ENCODE results near the gene SPATA19. TPM values are rescaled to one million over a fixed set of nuclear protein-coding genes. Genes with fewer than 3 reads are reported as not detected.
A peak's percentile ranks its signal among the peaks of the same experiment; 100 is the strongest.

SPATA19 gene
- total RNA-seq (not detected in 2 replicates), polyA plus RNA-seq (not detected in 2 replicates)

DNA sequence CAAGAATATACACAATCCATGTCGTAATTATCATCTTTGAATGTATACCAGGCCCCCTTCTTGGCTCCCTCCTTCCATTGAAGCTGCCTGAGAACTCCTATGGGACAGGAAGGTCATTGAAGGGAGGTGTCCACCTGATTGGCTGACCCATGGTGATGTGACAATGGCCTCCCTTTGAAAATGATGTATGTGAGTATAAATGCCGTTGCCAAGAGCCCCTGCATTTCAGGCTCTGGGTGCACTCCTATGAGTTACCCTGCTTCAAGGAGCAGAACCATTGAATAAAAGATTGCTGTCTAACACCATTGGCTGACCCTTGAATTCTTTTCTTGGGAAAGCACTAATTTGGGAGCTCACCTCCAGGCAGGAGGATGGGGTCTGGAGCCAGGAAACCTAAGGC lies at the start of gene SPATA19:
SPATA19 (minus strand) TSS at position 101 of the 400 bp plus-strand sequence; CDS start at position 34, 67 bp downstream.
- H3K27ac ChIP-seq: no peak within 1 kb of the TSS
- no peaks in the 10 kb centered on the region for H3K36me3 ChIP-seq

GRCh38 chr11:133895061-133895479 lies 49.8 kb upstream of the SPATA19 start:
- TF ChIP-seq CTCF (IDR thresholded peaks at IDR 0.05; ENCODE audit: low read depth, low read length): no peak
- no peak overlapping the region for H3K27ac ChIP-seq
- peak; percentile 7 to 38 for DNase-seq (ENCODE audit: low read depth in 1 of 2, low spot score in 1 of 2)
- no peaks in the 10 kb centered on the region for H3K4me1 ChIP-seq (ENCODE audit: low read depth)
- no peaks in the 10 kb centered on the region for H3K36me3 ChIP-seq
- no peaks in the 10 kb centered on the region for H3K9me3 ChIP-seq (ENCODE audit: low read depth)
- H3K27me3 ChIP-seq: no peaks in the 10 kb centered on the region
- H3K4me3 ChIP-seq: no peak overlapping the region

More for the DNA sequence above, at the start of gene SPATA19:
- Histone ChIP-seq H3K4me1 (ENCODE audit: low read depth) (no peaks in the 10 kb centered on the region), H3K27me3 (no peaks in the 10 kb centered on the region), H3K9me3 (ENCODE audit: low read depth) (no peaks in the 10 kb centered on the region), H3K4me3 (no peak within 1 kb of the TSS)
- TF ChIP-seq CTCF (IDR thresholded peaks at IDR 0.05; ENCODE audit: low read depth, low read length): no peak
- DNase-seq (ENCODE audit: low read depth in 1 of 2, low spot score in 1 of 2): no peak

DNA sequence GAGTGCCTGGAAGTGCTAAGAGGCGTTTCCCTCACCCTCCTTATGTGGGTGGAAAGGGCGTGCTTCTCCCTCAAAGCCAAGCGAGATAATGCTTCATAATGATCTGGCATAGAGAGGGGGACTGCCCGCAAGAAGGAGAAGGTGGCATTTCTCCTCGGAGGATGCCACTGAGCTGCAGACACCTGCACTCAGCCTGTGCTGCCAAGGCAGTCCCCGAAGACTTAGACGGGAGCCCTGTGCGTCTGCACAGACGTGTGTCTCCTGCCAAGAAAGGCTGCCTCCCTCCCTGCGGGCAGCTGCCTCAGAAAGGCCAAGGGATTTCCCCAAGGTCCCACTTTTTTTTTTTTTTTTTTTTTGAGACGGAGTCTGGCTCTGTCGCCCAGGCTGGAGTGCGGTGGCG lies 48.1 kb upstream of the SPATA19 start:
- no peak for TF ChIP-seq CTCF (IDR thresholded peaks at IDR 0.05; ENCODE audit: low read depth, low read length)
- no peak for DNase-seq (ENCODE audit: low read depth in 1 of 2, low spot score in 1 of 2)
- no peaks in the 10 kb centered on the region for H3K36me3 ChIP-seq
- H3K27me3 ChIP-seq: no peaks in the 10 kb centered on the region
- no peaks in the 10 kb centered on the region for H3K9me3 ChIP-seq (ENCODE audit: low read depth)
- H3K27ac ChIP-seq: no peak overlapping the region
- no peaks in the 10 kb centered on the region for H3K4me1 ChIP-seq (ENCODE audit: low read depth)
- no peak overlapping the region for H3K4me3 ChIP-seq

- Histone ChIP-seq H3K9me3 (ENCODE audit: low read depth) (no peaks in the 10 kb centered on the region), H3K4me1 (ENCODE audit: low read depth) (no peaks in the 10 kb centered on the region), H3K27me3 (no peaks in the 10 kb centered on the region), H3K27ac (no peak overlapping the region), H3K4me3 (no peak overlapping the region), H3K36me3 (no peaks in the 10 kb centered on the region)
- TF ChIP-seq CTCF (IDR thresholded peaks at IDR 0.05; ENCODE audit: low read depth, low read length): no peak
- DNase-seq (ENCODE audit: low read depth in 1 of 2, low spot score in 1 of 2): no peak
These were observed 47.5 kb upstream of the SPATA19 start for GRCh38 chr11:133892584-133893380.

- Histone ChIP-seq H3K4me1 (ENCODE audit: low read depth) (no peaks in the 10 kb centered on the region), H3K4me3 (no peak overlapping the region), H3K27ac (no peak overlapping the region), H3K27me3 (no peaks in the 10 kb centered on the region), H3K36me3 (no peaks in the 10 kb centered on the region), H3K9me3 (ENCODE audit: low read depth) (no peaks in the 10 kb centered on the region)
- TF ChIP-seq CTCF (IDR thresholded peaks at IDR 0.05; ENCODE audit: low read depth, low read length): no peak
- DNase-seq (ENCODE audit: low read depth in 1 of 2, low spot score in 1 of 2): no peak
These were observed 46.8 kb upstream of the SPATA19 start for GRCh38 chr11:133892126-133892525.

All from cardiac muscle cell (in vitro differentiated cells and primary cell).